HG02885 (cell line): ENCODE measurements around the gene FAM240B.

Source experiments
- ATAC-seq: cut with Tn5 transposase; IDR thresholded peaks from one replicate; pipeline ENCODE4 v1.9.1; 2021; ENCODE audit warnings: mild to moderate bottlenecking; ENCODE audit not compliant: unreplicated experiment, poor library complexity

Gene FAM240B

GRCh38 chr9:38720083-38720745, at the start of gene FAM240B:
Gene FAM240B (minus strand): TSS chr9:38720133. CDS start chr9:38703999, 16,134 bp downstream.
- no peak for ATAC-seq

GRCh38 chr9:38768351-38768761, 48.4 kb upstream of the FAM240B start:
- no peak for ATAC-seq

GRCh38 chr9:38765101-38765500, 45.2 kb upstream of the FAM240B start:
- no peak for ATAC-seq

- ATAC-seq = no peak
Measured at GRCh38 chr9:38761999-38762398, 42.1 kb upstream of the FAM240B start.

- no peak for ATAC-seq
Measured at GRCh38 chr9:38761339-38761738, 41.4 kb upstream of the FAM240B start.

- no peak for ATAC-seq
Measured at GRCh38 chr9:38756702-38757101, 36.8 kb upstream of the FAM240B start.

GRCh38 chr9:38747941-38748340, 28.0 kb upstream of the FAM240B start:
- no peak for ATAC-seq

- no peak for ATAC-seq
Measured at GRCh38 chr9:38747067-38747466, 27.1 kb upstream of the FAM240B start.

GRCh38 chr9:38746303-38746702, 26.4 kb upstream of the FAM240B start:
- ATAC-seq = no peak

GRCh38 chr9:38744484-38744883, 24.6 kb upstream of the FAM240B start:
- ATAC-seq = no peak

GRCh38 chr9:38737246-38737645, 17.3 kb upstream of the FAM240B start:
- ATAC-seq = no peak

GRCh38 chr9:38734831-38735230, 14.9 kb upstream of the FAM240B start:
- no peak for ATAC-seq

- no peak for ATAC-seq
Measured at GRCh38 chr9:38733503-38733902, 13.6 kb upstream of the FAM240B start.

- no peak for ATAC-seq
Measured at GRCh38 chr9:38732885-38733284, 13.0 kb upstream of the FAM240B start.

- ATAC-seq = no peak
Measured at GRCh38 chr9:38727497-38728001, 7.6 kb upstream of the FAM240B start.

- no peak for ATAC-seq
Measured at GRCh38 chr9:38724754-38725153, 4.8 kb upstream of the FAM240B start.

GRCh38 chr9:38718148-38718547, 1.8 kb downstream of the FAM240B start:
- no peak for ATAC-seq

GRCh38 chr9:38715684-38716083, 4.2 kb downstream of the FAM240B start:
- ATAC-seq = no peak

GRCh38 chr9:38713426-38713825, 6.5 kb downstream of the FAM240B start:
- no peak for ATAC-seq

GRCh38 chr9:38708759-38709158, 11.2 kb downstream of the FAM240B start:
- ATAC-seq = no peak

- peak; percentile 68 for ATAC-seq
Measured at GRCh38 chr9:38707885-38708637, 11.9 kb downstream of the FAM240B start.

GRCh38 chr9:38706493-38706892, 13.4 kb downstream of the FAM240B start:
- ATAC-seq = no peak
